ENCODE data around the gene ST7. TPM values are rescaled to one million over a fixed set of nuclear protein-coding genes. Genes with fewer than 3 reads are reported as not detected.
A peak's percentile ranks its signal among the peaks of the same experiment; 100 is the strongest.
"Not testable (repeated sequence)": the region's sequence is repeated elsewhere in the genome, so short reads cannot be mapped to it uniquely, and the experiment has no call there.

The ST7 gene, protein sequence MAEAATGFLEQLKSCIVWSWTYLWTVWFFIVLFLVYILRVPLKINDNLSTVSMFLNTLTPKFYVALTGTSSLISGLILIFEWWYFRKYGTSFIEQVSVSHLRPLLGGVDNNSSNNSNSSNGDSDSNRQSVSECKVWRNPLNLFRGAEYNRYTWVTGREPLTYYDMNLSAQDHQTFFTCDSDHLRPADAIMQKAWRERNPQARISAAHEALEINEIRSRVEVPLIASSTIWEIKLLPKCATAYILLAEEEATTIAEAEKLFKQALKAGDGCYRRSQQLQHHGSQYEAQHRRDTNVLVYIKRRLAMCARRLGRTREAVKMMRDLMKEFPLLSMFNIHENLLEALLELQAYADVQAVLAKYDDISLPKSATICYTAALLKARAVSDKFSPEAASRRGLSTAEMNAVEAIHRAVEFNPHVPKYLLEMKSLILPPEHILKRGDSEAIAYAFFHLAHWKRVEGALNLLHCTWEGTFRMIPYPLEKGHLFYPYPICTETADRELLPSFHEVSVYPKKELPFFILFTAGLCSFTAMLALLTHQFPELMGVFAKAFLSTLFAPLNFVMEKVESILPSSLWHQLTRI
- polyA plus RNA-seq (ENCODE audit: insufficient read length) = 16.2 TPM

DNA sequence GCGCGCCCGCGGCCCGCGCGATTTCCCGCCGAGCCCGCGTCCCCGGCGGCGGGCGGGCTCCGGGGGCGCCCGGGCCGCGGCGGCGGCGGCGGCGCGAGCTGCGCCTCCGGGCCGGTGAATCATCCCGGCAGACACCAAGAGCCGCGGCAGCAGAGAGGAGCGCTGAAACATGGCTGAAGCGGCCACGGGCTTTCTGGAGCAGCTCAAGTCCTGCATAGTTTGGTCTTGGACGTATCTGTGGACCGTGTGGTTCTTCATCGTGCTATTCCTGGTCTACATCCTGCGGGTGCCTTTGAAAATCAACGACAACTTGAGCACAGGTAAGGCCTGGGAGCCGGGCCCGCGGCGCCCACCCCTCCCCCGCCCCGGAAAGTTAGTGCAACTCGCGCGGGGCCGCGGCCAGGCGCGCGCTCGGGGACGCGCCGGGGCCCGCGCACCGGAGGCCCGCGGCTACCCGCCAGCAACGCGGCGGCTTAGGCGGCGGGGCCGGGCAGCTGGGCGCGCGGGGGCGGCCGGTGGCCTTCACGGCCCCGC, at the start of gene ST7:
Gene ST7, plus strand, starts transcription at position 130 of the 534 bp plus-strand sequence. Its CDS starts 40 bp downstream, at position 170.
- peak; percentile 44 for DNase-seq (ENCODE audit: low read depth)

DNA sequence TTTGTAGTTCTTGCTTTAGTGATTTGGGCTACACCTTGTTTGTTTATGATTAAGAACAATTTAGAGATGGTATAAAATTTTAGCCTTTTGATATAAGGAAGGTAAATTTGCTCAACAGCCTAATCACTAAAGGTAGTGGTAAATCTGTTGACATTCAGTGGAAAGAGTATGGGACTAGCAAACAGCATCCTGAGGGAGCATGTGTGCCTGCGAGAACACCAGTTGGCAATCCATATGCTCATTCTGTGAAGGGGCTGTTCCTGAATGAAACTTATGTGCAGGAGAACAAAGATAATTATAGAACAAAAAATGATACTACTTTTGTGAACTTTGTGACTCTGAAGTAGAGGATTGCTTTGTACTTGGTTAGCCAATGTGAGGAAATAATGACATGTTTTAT, 46.9 kb upstream of the ST7 start:
- no peak for DNase-seq (ENCODE audit: low read depth)

DNA sequence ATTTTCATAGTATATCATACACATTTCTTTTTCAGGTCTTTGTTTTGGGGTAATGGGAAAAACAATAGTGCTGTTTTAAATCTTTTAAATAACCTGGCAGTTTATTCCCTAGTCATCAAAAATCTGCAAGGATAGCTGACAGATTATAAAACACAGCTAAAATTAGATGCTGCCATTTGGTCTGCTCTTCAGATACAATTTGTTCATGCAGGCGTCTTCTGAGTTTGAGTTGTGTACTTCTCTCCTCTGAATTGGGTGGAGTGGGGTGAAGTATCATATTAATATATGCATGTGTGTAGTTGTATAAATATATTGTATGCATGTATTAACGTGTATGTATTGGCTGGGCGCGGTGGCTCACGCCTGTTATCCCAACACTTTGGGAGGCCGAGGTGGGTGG, 42.9 kb upstream of the ST7 start:
- no peak for DNase-seq (ENCODE audit: low read depth)

DNA sequence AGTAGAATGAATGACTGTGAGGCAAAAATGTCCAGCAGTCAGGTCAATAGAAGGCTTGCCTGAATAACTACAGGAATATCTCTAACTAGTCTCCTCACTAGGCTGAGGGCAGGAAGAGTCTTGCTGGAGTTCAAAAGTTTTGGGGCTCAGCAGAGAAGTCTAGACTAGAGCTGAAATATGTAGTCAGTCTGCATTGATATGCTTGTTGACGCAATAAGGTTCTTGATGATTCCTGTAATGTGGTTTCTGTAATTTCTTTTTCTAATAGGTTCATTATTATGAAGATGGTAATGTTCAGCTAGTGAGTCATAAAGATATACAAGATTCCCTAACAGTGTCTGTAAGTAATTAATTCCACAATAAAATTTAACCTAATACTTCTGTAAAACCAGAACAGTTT, 41.5 kb upstream of the ST7 start:
- no peak for DNase-seq (ENCODE audit: low read depth)

DNA sequence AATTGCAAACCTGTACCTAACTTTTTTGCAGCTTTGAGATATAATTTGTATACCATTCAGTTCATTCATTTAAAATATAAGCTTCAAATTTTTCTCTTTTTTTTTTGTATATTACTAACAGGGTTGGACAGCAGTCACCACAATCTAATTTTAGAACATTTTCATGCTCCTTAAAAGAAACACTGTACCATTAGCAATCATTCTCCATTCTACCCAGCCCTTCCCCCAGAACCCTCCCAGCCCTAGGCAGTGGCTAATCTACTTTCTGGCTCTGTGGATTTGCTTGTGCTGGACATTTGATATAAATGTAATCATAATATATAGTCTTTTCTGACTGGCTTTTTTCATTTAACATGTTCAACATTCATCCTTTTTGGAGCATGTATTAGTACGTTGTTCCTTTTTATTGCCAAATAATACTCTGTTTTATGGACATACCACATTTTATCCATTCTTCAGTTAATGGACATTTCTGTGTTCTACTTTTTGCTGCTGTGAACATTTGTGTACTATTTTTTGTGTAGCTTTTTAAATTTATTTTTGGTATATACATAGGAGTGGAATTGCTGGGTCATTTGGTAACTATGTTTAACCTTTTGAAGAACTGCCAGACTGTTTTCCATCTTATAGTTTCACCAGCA, 40.9 kb upstream of the ST7 start:
- no peak for DNase-seq (ENCODE audit: low read depth)

DNA sequence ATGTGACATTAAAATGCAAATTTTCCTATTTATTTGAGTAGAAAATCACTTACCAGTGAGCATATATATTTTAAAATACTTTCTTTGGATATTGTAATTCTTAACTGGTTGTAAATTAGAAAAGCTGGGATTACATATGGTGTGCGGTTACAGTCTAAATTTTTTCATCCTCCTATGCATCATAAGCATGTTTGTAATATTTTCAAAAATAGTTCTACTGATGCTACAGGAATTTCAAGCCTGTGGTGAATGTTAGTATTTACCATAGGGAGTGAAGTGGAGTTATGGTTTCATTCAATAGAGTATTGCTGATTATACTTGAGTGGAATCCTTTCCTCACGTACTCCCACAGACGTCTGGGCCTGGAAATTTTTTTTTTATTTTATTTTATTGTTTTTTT, 34.6 kb upstream of the ST7 start:
- DNase-seq (ENCODE audit: low read depth) = no peak

DNA sequence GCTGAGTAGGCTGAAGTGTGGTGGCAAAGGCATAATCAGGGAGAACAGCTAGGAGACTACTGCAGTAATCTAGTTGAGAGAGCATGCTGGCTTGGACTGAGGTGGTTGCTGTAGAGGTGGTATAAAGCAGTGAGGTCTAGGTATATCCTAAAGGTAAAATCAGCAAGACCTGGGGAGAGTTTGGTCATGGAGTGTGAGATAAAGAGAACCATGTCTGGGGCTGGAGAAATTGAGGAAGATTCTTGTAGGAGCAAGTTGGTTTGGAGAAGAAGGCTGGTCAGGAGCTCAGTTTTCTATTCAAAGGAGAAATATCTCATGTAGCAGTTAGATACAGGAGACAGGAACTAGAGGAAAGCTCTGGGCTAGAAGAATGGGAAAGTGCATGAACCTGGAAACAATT, 32.9 kb upstream of the ST7 start:
- DNase-seq (ENCODE audit: low read depth) = no peak

DNA sequence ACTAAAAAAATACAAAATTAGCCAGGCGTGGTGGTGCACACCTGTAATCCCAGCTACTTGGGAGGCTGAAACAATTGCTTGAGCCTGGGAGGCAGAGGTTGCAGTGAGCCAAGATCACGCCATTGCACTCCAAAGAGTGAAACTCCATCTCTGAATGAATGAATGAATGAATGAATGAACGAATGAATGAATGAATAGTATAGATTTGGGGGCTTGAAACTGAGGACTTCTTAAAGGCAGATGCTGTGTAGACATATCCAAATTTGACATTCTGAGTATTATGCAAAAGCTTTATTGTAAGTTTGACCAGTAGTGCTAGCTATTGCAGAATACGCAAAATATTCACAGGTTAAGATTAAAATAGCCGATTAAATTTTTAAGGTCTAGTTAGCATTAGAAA, 30.8 kb upstream of the ST7 start:
- DNase-seq (ENCODE audit: low read depth) = no peak

DNA sequence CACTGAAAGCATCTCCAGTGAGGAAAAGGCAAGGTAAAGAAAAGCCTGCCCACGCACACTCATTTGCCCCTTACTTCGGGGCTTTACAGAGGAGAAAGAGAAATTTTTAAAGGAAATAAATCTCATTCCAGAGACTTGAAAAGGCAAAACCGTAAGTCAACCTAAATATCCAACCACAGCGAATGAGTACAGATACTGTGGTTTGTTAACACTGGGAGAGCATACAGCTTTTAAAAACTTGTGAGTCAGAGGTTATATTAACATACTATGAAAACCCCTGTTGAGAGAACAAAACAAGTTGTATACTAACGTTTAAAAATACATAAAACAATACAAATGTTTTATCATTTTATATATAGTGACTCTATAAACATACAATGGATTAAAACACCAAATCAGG, 28.6 kb upstream of the ST7 start:
- DNase-seq (ENCODE audit: low read depth) = no peak

DNA sequence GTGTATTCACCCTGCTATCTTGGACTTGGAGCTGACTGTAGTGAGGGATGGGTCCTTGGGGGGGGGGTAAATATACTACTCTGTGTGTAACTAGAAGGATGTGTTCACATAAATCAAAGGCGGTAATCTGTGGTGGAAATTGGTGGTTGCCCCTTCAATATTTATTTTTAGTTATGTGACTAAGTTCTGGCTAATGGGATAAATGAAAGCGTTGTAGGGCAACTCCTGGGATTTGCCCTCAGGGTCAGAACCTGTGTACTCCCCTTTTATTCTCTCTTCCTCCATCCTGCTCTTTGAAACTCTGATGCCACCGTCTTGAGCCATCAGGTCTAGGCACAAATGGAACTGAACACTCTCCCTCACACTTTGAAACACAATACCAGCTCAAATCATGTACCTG, 24.3 kb upstream of the ST7 start:
- no peak for DNase-seq (ENCODE audit: low read depth)

DNA sequence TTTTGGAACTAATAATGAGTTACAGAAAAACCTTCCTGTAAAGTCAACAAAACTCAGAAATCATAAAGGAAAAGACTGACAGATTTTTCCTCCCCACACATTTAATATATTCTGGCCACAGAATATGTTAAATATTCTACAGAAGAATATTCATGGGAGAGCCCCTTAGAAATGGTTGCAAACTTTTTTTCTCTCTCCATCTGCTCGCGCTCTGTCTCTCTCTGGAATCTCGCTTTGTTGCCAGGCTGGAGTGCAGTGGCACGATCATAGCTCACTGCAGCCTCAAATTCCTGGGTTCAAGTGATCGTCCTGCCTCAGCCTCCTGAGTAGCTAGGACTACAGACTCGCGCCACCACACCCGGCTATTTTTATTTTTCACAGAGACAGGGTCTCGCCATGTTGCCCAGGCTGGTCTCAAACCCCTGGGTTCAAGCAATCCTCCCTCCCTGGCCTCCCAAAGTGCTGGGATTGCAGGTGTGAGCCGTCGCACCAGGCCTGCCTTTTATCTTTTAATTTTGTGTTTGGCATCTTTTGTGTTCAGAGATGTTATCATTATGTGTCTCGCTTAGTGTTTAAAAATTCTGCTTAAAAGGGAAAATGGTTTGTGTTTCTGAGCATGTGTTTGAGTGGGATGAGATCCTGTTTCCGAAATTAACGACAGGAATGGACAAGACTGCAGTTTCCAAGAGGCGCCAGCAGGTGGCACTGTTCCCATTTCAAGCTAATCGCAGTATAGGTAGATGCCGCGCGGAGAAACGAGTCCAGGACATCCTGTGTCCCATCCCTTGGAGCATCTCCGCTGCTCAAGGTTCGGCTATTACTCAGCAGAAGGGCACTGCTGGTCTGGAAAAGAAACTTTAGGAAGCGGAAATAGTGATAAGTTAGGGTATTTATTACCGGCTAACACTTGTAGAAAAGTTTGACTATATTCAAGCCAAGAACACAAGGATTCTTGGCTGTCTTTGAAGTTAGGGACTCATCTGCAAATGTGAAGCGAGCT, 23.1 kb upstream of the ST7 start:
- peak; percentile 60 for DNase-seq (ENCODE audit: low read depth)

DNA sequence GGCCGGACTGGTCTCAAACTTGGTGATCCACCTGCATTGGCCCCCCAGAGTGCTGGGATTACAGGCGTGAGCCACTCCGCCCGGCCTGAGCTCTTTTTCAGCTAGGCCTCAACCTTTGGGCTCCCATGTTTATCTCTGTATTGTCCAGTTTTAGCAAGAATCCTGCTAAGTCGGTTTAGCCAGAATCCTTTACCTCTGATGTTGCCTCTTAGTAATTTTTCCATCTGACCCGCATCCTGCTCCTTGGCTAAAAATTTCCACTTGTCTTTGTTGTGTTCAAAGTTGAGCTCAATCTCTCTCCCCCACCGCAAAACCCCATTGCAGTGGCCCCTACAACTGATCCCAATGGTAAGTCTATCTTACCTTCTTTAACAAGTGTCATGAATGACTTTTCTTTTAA, 20.7 kb upstream of the ST7 start:
- no peak for DNase-seq (ENCODE audit: low read depth)

DNA sequence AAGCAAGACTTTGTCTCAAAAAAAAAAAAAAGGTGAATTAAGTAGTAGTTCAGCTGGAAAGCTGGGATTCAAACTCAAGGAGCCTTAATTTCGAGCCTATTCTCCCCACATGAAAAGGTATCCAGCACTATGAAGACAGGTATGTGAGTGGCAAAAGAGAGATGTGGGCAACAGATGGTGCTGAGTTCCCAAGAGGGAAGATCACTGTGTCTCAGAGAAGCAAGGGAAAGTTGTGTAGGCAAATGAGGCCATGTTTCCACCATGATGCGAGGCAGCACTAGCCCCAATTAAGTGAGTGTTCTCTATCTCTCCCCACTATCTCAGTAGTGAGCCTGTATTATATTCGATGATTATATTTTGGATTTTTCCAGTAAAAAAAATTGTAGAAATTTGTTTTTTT, 19.8 kb upstream of the ST7 start:
- DNase-seq (ENCODE audit: low read depth) = no peak

DNA sequence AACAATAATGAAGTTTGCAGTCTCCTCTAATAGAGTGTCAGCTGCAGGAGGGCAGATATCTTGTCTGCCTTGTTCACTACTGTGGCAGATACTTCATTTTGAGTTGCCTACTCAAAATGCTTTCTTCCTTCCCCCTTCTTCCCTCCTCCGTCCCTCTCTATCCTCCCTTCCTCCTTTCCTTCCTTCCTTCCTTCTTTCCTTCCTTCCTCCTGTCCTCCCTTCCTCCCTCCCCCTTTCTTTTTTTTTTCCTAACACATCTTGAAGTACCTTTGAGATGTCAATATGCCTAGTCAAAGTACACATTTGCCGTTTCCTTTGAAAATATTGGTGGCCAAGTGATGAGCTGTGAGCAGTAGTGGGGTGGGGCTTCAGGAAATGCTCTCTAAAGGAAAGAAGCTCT, 18.7 kb upstream of the ST7 start:
- DNase-seq (ENCODE audit: low read depth) = no peak

DNA sequence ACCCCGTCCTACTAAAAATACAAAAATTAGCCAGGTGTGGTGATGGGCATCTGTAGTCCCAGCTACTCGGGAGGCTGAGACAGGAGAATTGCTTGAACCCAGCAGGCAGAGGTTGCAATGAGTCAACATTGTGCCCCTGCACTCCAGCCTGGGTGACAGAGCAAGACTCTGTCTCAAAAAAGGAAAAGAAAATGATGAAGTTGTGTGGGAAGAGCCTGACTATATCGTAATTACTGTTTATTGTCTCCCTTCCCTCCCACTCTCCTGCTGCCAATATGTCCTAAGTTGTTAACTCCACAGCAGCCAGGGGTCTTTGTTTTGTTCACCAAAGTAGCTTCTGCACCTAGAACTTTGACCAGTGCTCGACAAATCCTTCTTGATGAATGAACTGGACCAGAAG, 16.5 kb upstream of the ST7 start:
- not testable (repeated sequence) for DNase-seq (ENCODE audit: low read depth)

DNA sequence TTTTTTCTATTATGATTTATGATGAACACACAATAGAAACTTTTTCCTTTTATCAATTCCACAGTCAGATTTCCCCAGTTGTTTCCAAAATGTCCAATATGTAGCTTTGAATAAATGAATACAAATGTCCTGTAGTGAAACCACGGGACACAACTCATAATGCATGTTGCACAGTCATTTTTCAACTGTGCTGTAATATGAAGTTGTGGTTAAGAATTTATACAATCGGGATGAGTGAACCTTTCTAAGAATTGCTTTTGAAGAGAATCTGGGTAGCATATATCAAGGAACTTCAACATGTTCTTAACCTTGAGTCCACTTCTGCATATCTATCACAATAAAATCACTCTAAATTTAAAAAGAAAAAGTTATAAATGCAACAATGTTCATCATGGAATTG, 14.6 kb upstream of the ST7 start:
- no peak for DNase-seq (ENCODE audit: low read depth)

DNA sequence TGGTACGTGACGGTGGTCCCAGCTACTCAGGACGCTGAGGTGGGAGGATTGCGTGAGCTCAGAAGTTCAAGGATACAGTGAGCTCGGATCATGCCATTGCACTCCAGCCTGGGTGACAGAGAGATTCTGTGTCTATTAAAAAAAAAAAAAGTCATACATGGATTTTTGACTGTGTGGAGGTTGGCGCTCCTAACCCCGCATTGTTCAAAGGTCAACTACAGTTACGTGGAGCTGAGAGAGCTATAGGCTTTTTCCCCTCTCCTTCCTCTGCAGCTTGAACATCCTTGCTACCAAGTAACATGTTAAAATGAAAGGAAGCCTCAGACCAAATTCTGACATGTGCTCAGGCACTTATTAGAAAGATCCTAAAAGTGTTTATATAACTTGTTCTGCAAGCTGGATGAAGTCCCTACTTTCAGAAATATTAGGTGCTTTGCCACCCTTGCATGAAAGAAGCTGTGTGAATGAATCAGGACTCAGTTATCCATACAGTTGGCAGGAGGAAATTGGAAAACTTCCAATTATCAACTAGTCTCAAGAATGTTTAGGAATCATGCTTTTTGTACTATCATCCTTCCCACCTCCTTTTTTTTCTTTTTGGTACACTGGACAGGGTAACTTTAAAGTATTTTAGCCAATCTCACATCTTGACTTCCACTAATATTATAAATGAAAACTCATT, 12.5 kb upstream of the ST7 start:
- no peak for DNase-seq (ENCODE audit: low read depth)

DNA sequence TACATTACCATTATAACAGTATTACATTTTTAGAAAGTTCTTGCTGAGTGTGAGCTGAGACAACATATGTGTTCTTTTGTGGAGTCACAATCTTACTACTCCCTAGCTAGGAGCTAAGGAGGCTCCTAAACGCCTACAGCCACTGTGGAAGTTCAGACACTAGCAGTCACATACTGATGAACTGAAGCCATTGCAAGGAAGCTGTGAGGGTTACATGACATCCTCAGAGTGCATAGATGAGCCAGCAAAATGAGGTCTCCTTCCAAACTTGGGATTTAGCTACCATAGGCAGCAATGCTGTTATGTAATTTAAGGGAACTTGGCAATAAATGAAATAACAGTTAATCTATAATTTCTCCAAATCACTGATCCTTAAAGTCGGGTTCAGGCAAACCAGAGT, 10.8 kb upstream of the ST7 start:
- DNase-seq (ENCODE audit: low read depth) = no peak

DNA sequence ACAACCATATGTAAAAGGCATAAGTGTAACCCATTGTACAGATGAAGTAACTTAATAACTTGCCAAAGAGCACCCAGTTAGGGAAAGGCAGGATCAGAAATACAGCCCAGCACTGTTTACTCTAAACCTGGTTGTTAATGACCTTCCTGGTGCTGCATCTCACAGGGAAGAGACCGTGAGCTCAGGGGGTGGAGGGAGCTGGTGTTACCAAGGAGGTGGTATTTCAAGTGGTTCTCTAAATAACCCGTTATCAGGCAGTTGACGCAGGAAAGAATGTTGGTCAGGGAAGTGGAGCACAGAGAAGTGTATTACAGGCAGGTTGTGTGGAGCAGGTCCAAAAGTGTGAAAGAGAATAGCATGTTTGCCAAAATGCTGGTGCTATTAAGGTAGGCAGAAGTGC, 4.4 kb upstream of the ST7 start:
- no peak for DNase-seq (ENCODE audit: low read depth)

DNA sequence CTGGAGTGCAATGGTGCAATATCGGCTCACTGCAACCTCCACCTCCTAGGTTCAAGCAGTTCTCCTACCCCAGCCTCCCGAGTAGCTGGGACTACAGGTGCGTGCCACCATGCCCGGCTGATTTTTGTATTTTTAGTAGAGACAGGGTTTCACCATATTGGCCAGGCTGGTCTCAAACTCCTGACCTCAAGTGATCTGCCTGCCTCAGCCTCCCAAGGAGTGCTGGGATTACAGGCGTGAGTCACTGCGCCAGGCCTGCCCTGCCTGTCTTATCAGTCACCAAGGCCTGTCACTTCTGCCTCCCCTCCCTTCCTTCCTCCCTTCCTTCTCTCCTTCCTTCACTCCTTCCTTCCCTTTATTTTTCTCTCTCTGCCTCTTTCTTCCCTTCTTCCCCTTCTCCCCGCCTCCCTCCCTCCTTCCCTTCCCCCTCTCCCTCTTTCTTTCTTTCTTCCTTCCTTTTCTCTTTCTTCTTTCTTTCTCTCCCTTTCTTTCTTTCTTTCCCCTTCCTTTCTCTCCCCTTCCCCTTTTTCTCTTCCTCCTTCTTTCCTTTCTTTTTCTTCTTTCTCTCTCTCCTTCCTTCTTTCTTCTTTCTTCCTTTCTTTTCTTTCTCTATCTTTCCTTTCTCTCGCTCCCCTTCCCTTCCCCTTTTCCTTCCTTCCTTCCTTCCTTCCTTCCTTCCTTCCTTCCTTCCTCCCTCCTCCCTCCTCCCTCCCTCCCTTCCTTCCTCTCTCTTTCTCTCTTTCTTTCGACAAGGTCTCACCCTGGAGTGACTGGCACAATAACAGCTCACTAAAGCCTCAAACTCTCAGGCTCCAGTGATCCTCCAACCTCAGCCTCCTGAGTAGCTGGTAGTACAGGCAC, 3.1 kb upstream of the ST7 start:
- no peak for DNase-seq (ENCODE audit: low read depth)

Data from forelimb muscle (tissue), 1 donor.